MCF 10A (cell line): Measurements from ENCODE around the gene DLD. TPM values are rescaled to one million over a fixed set of nuclear protein-coding genes. Genes with fewer than 3 reads are reported as not detected.

ENCODE experiments used
- BruUV-seq: library from RNA; stranded (reverse); fragments of 400-500 nt; replicated peaks from 2 replicates; lab custom pipeline; 2021; lab: Mats Ljungman, UMichigan
- CTCF ChIA-PET: fragments of 300-600 bp; sonication (Branson Sonifier 250); formaldehyde crosslinking; extraction: SDS; loops from one replicate; lab custom pipeline; 2021; ENCODE audit warnings: antibody characterized with exemption, inconsistent platforms; lab: Yijun Ruan, JAX
- POLR2A ChIA-PET: fragments of 300-600, 350-650 bp; sonication (Branson Sonifier 250); formaldehyde crosslinking; extraction: SDS; loops from one replicate; lab custom pipeline; 2020; ENCODE audit warnings: antibody characterized with exemption, inconsistent platforms; lab: Yijun Ruan, JAX
- DNase-seq: peaks from one replicate; pipeline ENCODE4 v3.0.0-alpha.2; 2018; ENCODE audit not compliant: unreplicated experiment
- H3K27ac Mint-ChIP-seq: one replicate; pipeline ENCODE4 v1.8.0; 2022; ENCODE audit warnings: mild to moderate bottlenecking, low read depth, mixed read lengths; ENCODE audit not compliant: unreplicated experiment
- H3K27me3 Mint-ChIP-seq: one replicate; pipeline ENCODE4 v1.8.0; 2022; ENCODE audit warnings: mixed read lengths; ENCODE audit not compliant: insufficient read depth, unreplicated experiment
- H3K36me3 Mint-ChIP-seq: one replicate; pipeline ENCODE4 v1.8.0; 2022; ENCODE audit warnings: mild to moderate bottlenecking, moderate library complexity, mixed read lengths; ENCODE audit not compliant: insufficient read depth, unreplicated experiment
- H3K4me1 Mint-ChIP-seq: one replicate; pipeline ENCODE4 v1.8.0; 2022; ENCODE audit warnings: mixed read lengths; ENCODE audit not compliant: insufficient read depth, unreplicated experiment
- H3K4me3 Mint-ChIP-seq: one replicate; pipeline ENCODE4 v1.8.0; 2022; ENCODE audit warnings: mild to moderate bottlenecking, moderate library complexity, mixed read lengths; ENCODE audit not compliant: unreplicated experiment
- H3K9me3 Mint-ChIP-seq: one replicate; pipeline ENCODE4 v1.8.0; 2022; ENCODE audit warnings: mixed read lengths; ENCODE audit not compliant: unreplicated experiment
- intact Hi-C: fragments of 100-400 bp; cut with micrococcal nuclease; formaldehyde crosslinking; loops from 2 replicates; pipeline ENCODE4 v1.14.1; 2022
- total RNA-seq: library from RNA; stranded (reverse); gene quantifications from 2 replicates; pipeline ENCODE4 v1.2.3, GENCODE V29; 2022
- TF ChIP-seq, protein P1 (sequence below): fragments of 200-600 bp; IDR thresholded peaks from one replicate; pipeline ENCODE4 v1.8.0; 2022; ENCODE audit warnings: antibody characterized with exemption, mild to moderate bottlenecking; ENCODE audit not compliant: unreplicated experiment

Gene DLD
- total RNA-seq, 1 experiment from 2014 or later = 83.0 TPM

DNA sequence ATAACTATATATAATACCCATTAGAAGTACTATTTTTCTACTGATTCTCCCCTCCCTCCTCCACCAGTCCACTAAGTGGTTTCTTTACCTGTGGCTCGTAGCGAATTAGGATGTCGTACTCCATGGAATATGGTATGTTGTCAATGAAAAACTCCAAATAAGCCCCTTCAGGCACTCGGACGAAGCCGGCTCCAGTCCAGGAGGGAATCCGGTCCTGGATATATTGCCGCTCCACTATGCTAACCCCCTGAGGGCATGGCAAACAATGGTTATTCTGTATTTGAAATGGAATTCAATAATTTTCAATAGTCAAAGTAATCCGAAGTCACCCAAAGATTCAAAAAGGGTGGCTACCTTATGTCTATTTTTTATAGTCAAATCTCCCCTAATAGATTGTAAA, 71.8 kb downstream of the DLD start:
- Mint-ChIP-seq H3K4me3 (no peak overlapping the region), H3K36me3 (no peaks in the 10 kb centered on the region), H3K9me3 (no peaks in the 10 kb centered on the region), H3K27ac (no peak overlapping the region), H3K4me1 (peaks cover 24% of the 10 kb centered on the region), H3K27me3 (no peaks in the 10 kb centered on the region)
- TF ChIP-seq, protein P1, sequence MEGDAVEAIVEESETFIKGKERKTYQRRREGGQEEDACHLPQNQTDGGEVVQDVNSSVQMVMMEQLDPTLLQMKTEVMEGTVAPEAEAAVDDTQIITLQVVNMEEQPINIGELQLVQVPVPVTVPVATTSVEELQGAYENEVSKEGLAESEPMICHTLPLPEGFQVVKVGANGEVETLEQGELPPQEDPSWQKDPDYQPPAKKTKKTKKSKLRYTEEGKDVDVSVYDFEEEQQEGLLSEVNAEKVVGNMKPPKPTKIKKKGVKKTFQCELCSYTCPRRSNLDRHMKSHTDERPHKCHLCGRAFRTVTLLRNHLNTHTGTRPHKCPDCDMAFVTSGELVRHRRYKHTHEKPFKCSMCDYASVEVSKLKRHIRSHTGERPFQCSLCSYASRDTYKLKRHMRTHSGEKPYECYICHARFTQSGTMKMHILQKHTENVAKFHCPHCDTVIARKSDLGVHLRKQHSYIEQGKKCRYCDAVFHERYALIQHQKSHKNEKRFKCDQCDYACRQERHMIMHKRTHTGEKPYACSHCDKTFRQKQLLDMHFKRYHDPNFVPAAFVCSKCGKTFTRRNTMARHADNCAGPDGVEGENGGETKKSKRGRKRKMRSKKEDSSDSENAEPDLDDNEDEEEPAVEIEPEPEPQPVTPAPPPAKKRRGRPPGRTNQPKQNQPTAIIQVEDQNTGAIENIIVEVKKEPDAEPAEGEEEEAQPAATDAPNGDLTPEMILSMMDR = no peak
- no peak for DNase-seq
- no TSS peak for BruUV-seq
- intact Hi-C loops = no loop called here
- ChIA-PET POLR2A (interaction anchor here (2.1 to 13.0 kb wide), 4 partner anchors 7 to 17 kb away, joined by 6 to 337 read pairs (median 8); no protein-coding TSS in a partner anchor), CTCF (interaction anchor here (1.0 kb wide), 1 partner anchor 39 kb away, joined by 4 read pairs; no protein-coding TSS in a partner anchor)

DNA sequence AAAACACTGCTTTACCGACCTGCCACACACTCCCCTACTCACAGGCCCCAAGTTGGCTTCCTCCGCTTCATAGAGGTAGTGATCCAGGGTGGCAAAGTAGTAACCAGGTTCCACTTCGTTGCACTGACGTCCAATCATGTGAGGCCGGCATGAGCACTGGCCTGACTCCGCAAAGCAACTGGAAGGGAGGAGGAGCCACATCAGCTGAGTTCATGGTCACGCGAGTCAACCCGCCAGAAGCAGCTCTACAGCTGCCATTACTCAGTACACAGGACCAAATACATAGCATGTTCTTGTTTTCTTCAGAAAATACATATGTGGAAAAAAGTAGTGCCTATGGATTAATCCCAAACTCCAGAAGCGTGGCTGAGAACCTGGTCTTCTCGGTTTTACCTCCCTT, 73.5 kb downstream of the DLD start:
- ChIA-PET POLR2A (interaction anchor here (0.6 to 13.1 kb wide), 6 partner anchors 8 to 153 kb away, joined by 3 to 337 read pairs (median 6); no protein-coding TSS in a partner anchor), CTCF (interaction anchor here (0.6 to 1.6 kb wide), 4 partner anchors 13 to 119 kb away, joined by 3 to 5 read pairs (median 4); no protein-coding TSS in a partner anchor)
- no TSS peak for BruUV-seq
- H3K27ac Mint-ChIP-seq = peak overlapping the region; percentile 39
- no peak for DNase-seq
- H3K9me3 Mint-ChIP-seq = no peaks in the 10 kb centered on the region
- intact Hi-C loops = no loop called here
- peaks cover 8% of the 10 kb centered on the region for H3K4me1 Mint-ChIP-seq
- H3K4me3 Mint-ChIP-seq = no peak overlapping the region
- TF ChIP-seq, protein P1 = no peak
- no peaks in the 10 kb centered on the region for H3K27me3 Mint-ChIP-seq
- no peaks in the 10 kb centered on the region for H3K36me3 Mint-ChIP-seq

DNA sequence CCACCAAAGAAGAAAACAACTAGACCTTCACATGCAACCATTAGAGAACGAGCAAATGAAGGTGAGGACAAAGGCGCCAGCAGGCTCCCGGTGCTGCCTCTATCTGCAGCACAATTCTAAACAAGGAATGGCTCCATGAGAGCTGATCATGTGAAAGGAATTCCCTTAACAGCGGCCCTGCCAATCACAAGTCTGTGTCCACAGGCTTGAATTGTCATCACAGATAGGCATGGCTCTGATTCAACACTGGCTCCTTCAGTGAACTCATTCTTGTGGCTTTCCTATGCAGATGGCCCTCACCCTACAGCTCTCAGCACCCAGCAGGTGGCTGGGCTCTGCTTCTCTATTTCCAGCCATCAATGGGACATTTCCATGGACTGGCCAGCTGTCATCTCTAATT, 75.7 kb downstream of the DLD start:
- no peak overlapping the region for H3K27ac Mint-ChIP-seq
- H3K4me3 Mint-ChIP-seq = no peak overlapping the region
- peaks cover 12% of the 10 kb centered on the region for H3K36me3 Mint-ChIP-seq
- BruUV-seq = no TSS peak
- intact Hi-C loops = no loop called here
- no peaks in the 10 kb centered on the region for H3K27me3 Mint-ChIP-seq
- peak; percentile 75 for DNase-seq
- peaks cover 17% of the 10 kb centered on the region for H3K4me1 Mint-ChIP-seq
- ChIA-PET CTCF (interaction anchor here (1.0 to 3.0 kb wide), 3 partner anchors 10 to 50 kb away, joined by 6 to 11 read pairs (median 7); no protein-coding TSS in a partner anchor), POLR2A (interaction anchor here (0.8 to 13.1 kb wide), 8 partner anchors 10 to 118 kb away, joined by 3 to 337 read pairs (median 8); no protein-coding TSS in a partner anchor)
- no peaks in the 10 kb centered on the region for H3K9me3 Mint-ChIP-seq
- TF ChIP-seq, protein P1 = no peak

DNA sequence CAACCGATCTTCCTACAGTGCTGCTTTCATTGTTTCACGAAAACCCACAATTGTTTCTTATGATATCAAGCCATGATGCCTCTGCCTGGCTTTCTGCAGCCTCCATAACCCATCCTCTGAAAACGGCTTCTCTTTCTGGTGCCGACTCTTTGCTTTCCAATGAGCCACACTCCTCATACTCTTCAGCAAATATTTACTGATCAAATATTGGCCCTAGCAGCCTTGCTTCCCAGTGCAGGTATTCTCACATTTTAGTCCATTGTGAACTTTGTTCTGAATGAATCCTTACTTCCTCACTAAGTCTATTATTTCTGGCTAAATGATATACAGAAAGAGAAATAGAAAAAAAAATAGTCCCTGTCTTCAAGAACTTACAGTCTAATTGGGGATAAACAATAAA, 76.4 kb downstream of the DLD start:
- Mint-ChIP-seq H3K4me1 (peaks cover 18% of the 10 kb centered on the region), H3K4me3 (no peak overlapping the region), H3K9me3 (no peaks in the 10 kb centered on the region), H3K36me3 (peaks cover 19% of the 10 kb centered on the region), H3K27me3 (no peaks in the 10 kb centered on the region), H3K27ac (no peak overlapping the region)
- TF ChIP-seq, protein P1 = no peak
- intact Hi-C loops = no loop called here
- no TSS peak for BruUV-seq
- DNase-seq = no peak
- ChIA-PET CTCF (interaction anchor here (1.0 to 3.0 kb wide), 2 partner anchors 20 to 49 kb away, joined by 6 to 11 read pairs; no protein-coding TSS in a partner anchor), POLR2A (interaction anchor here (2.0 to 13.1 kb wide), 3 partner anchors 11 to 49 kb away, joined by 13 to 337 read pairs (median 14); no protein-coding TSS in a partner anchor)
